Sigmoid colon (tissue), 7 donors: Measurements from ENCODE around the gene MAN2A1. TPM values are rescaled to one million over a fixed set of nuclear protein-coding genes. Genes with fewer than 3 reads are reported as not detected.

Experiments used
- DNase-seq: peaks from one replicate; pipeline ENCODE4 v3.0.0-alpha.2; 2019
- H3K27ac ChIP-seq, 4 donors: fragments of 200-600 bp; sonication (generic); one replicate each; pipeline ENCODE4 v1.5.1; 2016 to 2019; ENCODE audit warnings: mild to moderate bottlenecking in 1 of 4
- H3K27me3 ChIP-seq, 3 donors: fragments of 200-600 bp; sonication (generic); one replicate each; pipeline ENCODE4 v1.5.1; 2019; ENCODE audit warnings: mild to moderate bottlenecking in 1 of 3
- H3K36me3 ChIP-seq, 4 donors: fragments of 200-600 bp; sonication (generic); one replicate each; pipeline ENCODE4 v1.5.1; 2016 to 2019
- H3K4me1 ChIP-seq, 4 donors: fragments of 200-600 bp; sonication (generic); one replicate each; pipeline ENCODE4 v1.5.1; 2017 to 2019
- H3K4me3 ChIP-seq, 4 donors: fragments of 200-600 bp; sonication (generic); one replicate each; pipeline ENCODE4 v1.5.1; 2017 to 2019; ENCODE audit warnings: mild to moderate bottlenecking in 2 of 4, moderate library complexity in 1 of 4
- H3K9me3 ChIP-seq, 4 donors: fragments of 200-600 bp in 3 of 4; sonication (generic) in 3 of 4; one replicate each; pipeline versions ENCODE4 v1.5.1 to v1.6.1; 2013 to 2019
- EP300 ChIP-seq, 4 donors: sonication (generic); formaldehyde crosslinking; IDR thresholded peaks; one replicate each; pipeline ENCODE4 v1.6.1; 2017; ENCODE audit warnings: antibody characterized with exemption in 4 of 4
- POLR2A ChIP-seq, 2 donors: fragments of 450-650 bp; IDR thresholded peaks; one replicate each; pipeline ENCODE4 v1.6.1; 2016; ENCODE audit warnings: antibody characterized with exemption in 2 of 2, mild to moderate bottlenecking in 2 of 2, moderate library complexity in 2 of 2
- POLR2AphosphoS5 ChIP-seq, 4 donors: sonication (generic); formaldehyde crosslinking; IDR thresholded peaks; one replicate each; pipeline ENCODE4 v1.6.1; 2017; ENCODE audit warnings: antibody characterized with exemption in 4 of 4
- WGBS, 2 donors: extraction: QIAGEN DNeasy Blood & Tissue Kit; methylation state at CpG; one replicate each; pipeline ENCODE4 v1.1.7; 2013; 5-methylcytosine and 5-hydroxymethylcytosine counted together
- intact Hi-C: fragments of 100-400 bp; cut with DNase I; formaldehyde crosslinking; loops from one replicate; pipeline ENCODE4 v1.15.1; 2023
- polyA plus RNA-seq, 3 donors: library from polyadenylated mRNA; stranded (reverse); fragments of 200-250 nt; gene quantifications; one replicate each; pipeline ENCODE4 v1.2.3, GENCODE V29; 2013
- total RNA-seq, 4 donors: library from RNA; depleted of rRNA; stranded (reverse); fragments of >200 nt; gene quantifications; one replicate each; pipeline ENCODE4 v1.1.0, GENCODE V29; 2016
- TF ChIP-seq, protein P1 (sequence below), 4 experiments: fragments of 450-650 bp in 3 of 4; fragments of 200-600 bp in 1 of 4; IDR thresholded peaks; one replicate each; pipeline ENCODE4 v1.5.1; 2016 to 2019; ENCODE audit warnings: antibody characterized with exemption in 4 of 4, mild to moderate bottlenecking in 3 of 4, moderate library complexity in 2 of 4
- donor health status: healthy with polysubstance abuse.
- donor health status: Bipolar disorder and iron deficiency.
- donor health status: healthy.

Gene MAN2A1
- total and polyA plus RNA-seq, 7 donors: 3.6 to 58.4 (median 40.2) TPM

GRCh38 chr5:109701252-109701651 is 11.5 kb downstream of the MAN2A1 start:
- Histone ChIP-seq H3K4me1 (peaks cover 0 to 37% (median 26%) of the 10 kb centered on the region in 4 donors), H3K27me3 (no peaks in the 10 kb centered on the region), H3K27ac (no peak overlapping the region), H3K36me3 (no peaks in the 10 kb centered on the region), H3K9me3 (no peaks in the 10 kb centered on the region), H3K4me3 (no peak overlapping the region)
- no peak for DNase-seq
- 97 to 99% methylated on average over 2 of the region's 2 CpGs for WGBS, 2 donors
- TF ChIP-seq POLR2A (IDR thresholded peaks at IDR 0.05): no peak
- TF ChIP-seq EP300 (IDR thresholded peaks at IDR 0.05): no peak
- no peak for TF ChIP-seq POLR2AphosphoS5 (IDR thresholded peaks at IDR 0.05)
- TF ChIP-seq, protein P1, sequence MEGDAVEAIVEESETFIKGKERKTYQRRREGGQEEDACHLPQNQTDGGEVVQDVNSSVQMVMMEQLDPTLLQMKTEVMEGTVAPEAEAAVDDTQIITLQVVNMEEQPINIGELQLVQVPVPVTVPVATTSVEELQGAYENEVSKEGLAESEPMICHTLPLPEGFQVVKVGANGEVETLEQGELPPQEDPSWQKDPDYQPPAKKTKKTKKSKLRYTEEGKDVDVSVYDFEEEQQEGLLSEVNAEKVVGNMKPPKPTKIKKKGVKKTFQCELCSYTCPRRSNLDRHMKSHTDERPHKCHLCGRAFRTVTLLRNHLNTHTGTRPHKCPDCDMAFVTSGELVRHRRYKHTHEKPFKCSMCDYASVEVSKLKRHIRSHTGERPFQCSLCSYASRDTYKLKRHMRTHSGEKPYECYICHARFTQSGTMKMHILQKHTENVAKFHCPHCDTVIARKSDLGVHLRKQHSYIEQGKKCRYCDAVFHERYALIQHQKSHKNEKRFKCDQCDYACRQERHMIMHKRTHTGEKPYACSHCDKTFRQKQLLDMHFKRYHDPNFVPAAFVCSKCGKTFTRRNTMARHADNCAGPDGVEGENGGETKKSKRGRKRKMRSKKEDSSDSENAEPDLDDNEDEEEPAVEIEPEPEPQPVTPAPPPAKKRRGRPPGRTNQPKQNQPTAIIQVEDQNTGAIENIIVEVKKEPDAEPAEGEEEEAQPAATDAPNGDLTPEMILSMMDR (IDR thresholded peaks at IDR 0.05): no peak
- intact Hi-C loops: no loop called here

GRCh38 chr5:109701792-109702191 is 12.1 kb downstream of the MAN2A1 start:
- intact Hi-C loops: no loop called here
- TF ChIP-seq POLR2A (IDR thresholded peaks at IDR 0.05) (no peak), POLR2AphosphoS5 (IDR thresholded peaks at IDR 0.05) (no peak), EP300 (IDR thresholded peaks at IDR 0.05) (no peak)
- TF ChIP-seq, protein P1 (IDR thresholded peaks at IDR 0.05): no peak
- Histone ChIP-seq H3K36me3 (no peaks in the 10 kb centered on the region), H3K4me1 (peaks cover 0 to 37% (median 24%) of the 10 kb centered on the region in 4 donors), H3K4me3 (no peak overlapping the region), H3K27ac (no peak overlapping the region), H3K27me3 (no peaks in the 10 kb centered on the region), H3K9me3 (no peaks in the 10 kb centered on the region)
- DNase-seq: no peak
- 87 to 88% methylated on average over 2 of the region's 2 CpGs for WGBS, 2 donors

- peaks cover 0 to 44% (median 24%) of the 10 kb centered on the region in 4 donors for H3K4me1 ChIP-seq
- H3K27me3 ChIP-seq: no peaks in the 10 kb centered on the region
- intact Hi-C loops: no loop called here
- TF ChIP-seq POLR2A (IDR thresholded peaks at IDR 0.05) (no peak), EP300 (IDR thresholded peaks at IDR 0.05) (no peak), POLR2AphosphoS5 (IDR thresholded peaks at IDR 0.05) (no peak)
- TF ChIP-seq, protein P1 (IDR thresholded peaks at IDR 0.05): no peak
- no peak overlapping the region for H3K4me3 ChIP-seq
- H3K36me3 ChIP-seq: no peaks in the 10 kb centered on the region
- DNase-seq: no peak
- H3K9me3 ChIP-seq: no peaks in the 10 kb centered on the region
- H3K27ac ChIP-seq: no peak overlapping the region
These were observed 13.4 kb downstream of the MAN2A1 start for GRCh38 chr5:109703166-109703565.

GRCh38 chr5:109703829-109704228 is 14.1 kb downstream of the MAN2A1 start:
- TF ChIP-seq EP300 (IDR thresholded peaks at IDR 0.05) (no peak), POLR2AphosphoS5 (IDR thresholded peaks at IDR 0.05) (no peak), POLR2A (IDR thresholded peaks at IDR 0.05) (no peak)
- TF ChIP-seq, protein P1 (IDR thresholded peaks at IDR 0.05): no peak
- WGBS, 2 donors: 39 to 55% methylated on average over 1 of the region's 1 CpG
- intact Hi-C loops: no loop called here
- no peak for DNase-seq
- H3K27ac ChIP-seq: peak overlapping the region in 1 of 4 donors; percentile 1
- peaks cover 0 to 44% (median 24%) of the 10 kb centered on the region in 4 donors for H3K4me1 ChIP-seq
- H3K36me3 ChIP-seq: no peaks in the 10 kb centered on the region
- H3K4me3 ChIP-seq: no peak overlapping the region
- H3K27me3 ChIP-seq: no peaks in the 10 kb centered on the region
- H3K9me3 ChIP-seq: no peaks in the 10 kb centered on the region
